Measurements from ENCODE around the gene TRRAP. TPM values are rescaled to one million over a fixed set of nuclear protein-coding genes. Genes with fewer than 3 reads are reported as not detected.

Gene TRRAP
- total and polyA plus RNA-seq, 2 of the 4 experiments (the other 2 are of a cell fraction), result 12.5 to 18.1 TPM

DNA sequence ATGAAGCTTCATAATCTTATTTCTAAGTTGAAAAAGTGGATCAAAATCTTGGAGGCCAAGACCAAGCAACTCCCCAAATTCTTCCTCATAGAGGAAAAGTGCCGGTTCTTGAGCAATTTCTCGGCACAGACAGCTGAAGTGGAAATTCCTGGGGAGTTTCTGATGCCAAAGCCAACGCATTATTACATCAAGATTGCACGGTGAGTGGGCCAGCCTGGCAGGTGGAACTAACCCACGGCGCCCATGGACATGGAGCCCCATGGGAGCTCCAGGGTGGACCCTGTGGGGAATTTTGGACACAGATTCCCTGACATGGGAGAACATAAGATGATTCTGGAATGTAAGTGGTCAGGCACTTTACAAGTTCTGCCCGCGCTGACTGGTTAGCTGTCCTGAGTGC, 125.9 kb downstream of the TRRAP start:
- no TSS peak for BruUV-seq (replicated peaks)
- in situ Hi-C loops (cut with MboI; ENCODE audit: low sequenced_read_pairs) (no loop called here), dilution Hi-C loops (cut with HindIII; ENCODE audit: low sequenced_read_pairs, unreplicated experiment) (no loop called here), intact Hi-C loops (cut with micrococcal nuclease) (no loop called here)
- no peak overlapping the region for H3K18ac ChIP-seq (ENCODE audit: low read depth, low read length)
- H3K9me1 ChIP-seq (ENCODE audit: insufficient read depth, low read length), result peaks cover 3% of the 10 kb centered on the region; the same call in 1 of the 2 replicates
- H2BK5ac ChIP-seq (ENCODE audit: low read depth, low read length, poor library complexity, severe bottlenecking), result no peak overlapping the region
- POLR2A ChIA-PET (ENCODE audit: unreplicated experiment), result no interaction called here
- peaks cover 2 to 11% of the 10 kb centered on the region in 2 experiments; a peak in 3 of 4 replicates for H3K79me1 ChIP-seq (ENCODE audit: low read depth in 1 of 2, low read length in 2 of 2)
- no peak overlapping the region for H3K14ac ChIP-seq (replicated peaks; ENCODE audit: low read depth, low read length)
- H3K4me2 ChIP-seq (ENCODE audit: low read depth, low read length), result no peak overlapping the region
- no peak overlapping the region for H3K9ac ChIP-seq (ENCODE audit: low read depth, low read length)
- 93% methylated on average over 5 of the region's 8 CpGs; no CpG with 5 or more reads in 1 of the 2 experiments for WGBS, 2 experiments (ENCODE audit: extremely low coverage in 2 of 2, insufficient read length in 1 of 2)
- no peak overlapping the region for H2AFZ ChIP-seq (replicated peaks; ENCODE audit: low read length, poor library complexity)
- H3K23ac ChIP-seq (ENCODE audit: low read depth, low read length), result no peak overlapping the region
- no peak for ATAC-seq (ENCODE audit: low read depth)
- no peak overlapping the region for H2AK5ac ChIP-seq (ENCODE audit: low read depth, low read length)
- H2BK20ac ChIP-seq (ENCODE audit: low read depth, low read length), result no peak overlapping the region
- H3K36me3 ChIP-seq (ENCODE audit: control insufficient read depth, insufficient read depth, low read length), result peaks cover 78% of the 10 kb centered on the region
- H4K91ac ChIP-seq (ENCODE audit: insufficient read depth, low read depth, low read length), result no peak overlapping the region
- no peaks in the 10 kb centered on the region for H3K9me3 ChIP-seq (ENCODE audit: control insufficient read depth, insufficient read depth, low read length)
- no peak overlapping the region for H2BK120ac ChIP-seq (ENCODE audit: low read depth, low read length)
- H2AK9ac ChIP-seq (replicated peaks; ENCODE audit: low read depth, low read length, poor library complexity), result no peak overlapping the region
- no peak overlapping the region for H3K4me3 ChIP-seq (ENCODE audit: insufficient read depth, low read depth, low read length)
- H2BK15ac ChIP-seq (ENCODE audit: low read depth, low read length), result no peak overlapping the region
- no peak overlapping the region for H4K8ac ChIP-seq (ENCODE audit: low read depth in 2 of 2, low read length in 2 of 2)
- no peaks in the 10 kb centered on the region for H3K4me1 ChIP-seq (ENCODE audit: control insufficient read depth, insufficient read depth, low read length)
- no peak for TF ChIP-seq BHLHE40 (IDR thresholded peaks at IDR 0.05; ENCODE audit: low read depth, low read length)
- TF ChIP-seq MXI1 (IDR thresholded peaks at IDR 0.05; ENCODE audit: borderline replicate concordance, low read depth, low read length), result no peak
- no peak for TF ChIP-seq FOS (IDR thresholded peaks at IDR 0.05; ENCODE audit: low read depth, low read length)
- TF ChIP-seq MAFK (IDR thresholded peaks at IDR 0.05; ENCODE audit: low read depth, low read length), result no peak
- TF ChIP-seq NFE2L2 (IDR thresholded peaks at IDR 0.05; ENCODE audit: low read depth, low read length), result no peak
- no peak for TF ChIP-seq RCOR1 (IDR thresholded peaks at IDR 0.05; ENCODE audit: insufficient replicate concordance, low read length)
- no peak for TF ChIP-seq RAD21 (IDR thresholded peaks at IDR 0.05; ENCODE audit: low read length)
- TF ChIP-seq, protein P1, sequence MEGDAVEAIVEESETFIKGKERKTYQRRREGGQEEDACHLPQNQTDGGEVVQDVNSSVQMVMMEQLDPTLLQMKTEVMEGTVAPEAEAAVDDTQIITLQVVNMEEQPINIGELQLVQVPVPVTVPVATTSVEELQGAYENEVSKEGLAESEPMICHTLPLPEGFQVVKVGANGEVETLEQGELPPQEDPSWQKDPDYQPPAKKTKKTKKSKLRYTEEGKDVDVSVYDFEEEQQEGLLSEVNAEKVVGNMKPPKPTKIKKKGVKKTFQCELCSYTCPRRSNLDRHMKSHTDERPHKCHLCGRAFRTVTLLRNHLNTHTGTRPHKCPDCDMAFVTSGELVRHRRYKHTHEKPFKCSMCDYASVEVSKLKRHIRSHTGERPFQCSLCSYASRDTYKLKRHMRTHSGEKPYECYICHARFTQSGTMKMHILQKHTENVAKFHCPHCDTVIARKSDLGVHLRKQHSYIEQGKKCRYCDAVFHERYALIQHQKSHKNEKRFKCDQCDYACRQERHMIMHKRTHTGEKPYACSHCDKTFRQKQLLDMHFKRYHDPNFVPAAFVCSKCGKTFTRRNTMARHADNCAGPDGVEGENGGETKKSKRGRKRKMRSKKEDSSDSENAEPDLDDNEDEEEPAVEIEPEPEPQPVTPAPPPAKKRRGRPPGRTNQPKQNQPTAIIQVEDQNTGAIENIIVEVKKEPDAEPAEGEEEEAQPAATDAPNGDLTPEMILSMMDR (conservative IDR thresholded peaks at IDR 0.05; ENCODE audit: low read depth, low read length), result no peak
- TF ChIP-seq, protein P2, sequence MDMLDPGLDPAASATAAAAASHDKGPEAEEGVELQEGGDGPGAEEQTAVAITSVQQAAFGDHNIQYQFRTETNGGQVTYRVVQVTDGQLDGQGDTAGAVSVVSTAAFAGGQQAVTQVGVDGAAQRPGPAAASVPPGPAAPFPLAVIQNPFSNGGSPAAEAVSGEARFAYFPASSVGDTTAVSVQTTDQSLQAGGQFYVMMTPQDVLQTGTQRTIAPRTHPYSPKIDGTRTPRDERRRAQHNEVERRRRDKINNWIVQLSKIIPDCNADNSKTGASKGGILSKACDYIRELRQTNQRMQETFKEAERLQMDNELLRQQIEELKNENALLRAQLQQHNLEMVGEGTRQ (IDR thresholded peaks at IDR 0.05; ENCODE audit: low read depth, low read length), result no peak
- TF ChIP-seq RFX5 (IDR thresholded peaks at IDR 0.05; ENCODE audit: low read depth, low read length), result no peak
- TF ChIP-seq POLR2A (IDR thresholded peaks at IDR 0.05; ENCODE audit: low read depth, low read length), result no peak
- no peak for TF ChIP-seq SMC3 (IDR thresholded peaks at IDR 0.05; ENCODE audit: low read depth, low read length)
- TF ChIP-seq, protein P3, sequence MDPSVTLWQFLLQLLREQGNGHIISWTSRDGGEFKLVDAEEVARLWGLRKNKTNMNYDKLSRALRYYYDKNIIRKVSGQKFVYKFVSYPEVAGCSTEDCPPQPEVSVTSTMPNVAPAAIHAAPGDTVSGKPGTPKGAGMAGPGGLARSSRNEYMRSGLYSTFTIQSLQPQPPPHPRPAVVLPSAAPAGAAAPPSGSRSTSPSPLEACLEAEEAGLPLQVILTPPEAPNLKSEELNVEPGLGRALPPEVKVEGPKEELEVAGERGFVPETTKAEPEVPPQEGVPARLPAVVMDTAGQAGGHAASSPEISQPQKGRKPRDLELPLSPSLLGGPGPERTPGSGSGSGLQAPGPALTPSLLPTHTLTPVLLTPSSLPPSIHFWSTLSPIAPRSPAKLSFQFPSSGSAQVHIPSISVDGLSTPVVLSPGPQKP (IDR thresholded peaks at IDR 0.05; ENCODE audit: borderline replicate concordance, low read depth, low read length), result no peak
- H4K20me1 ChIP-seq (ENCODE audit: insufficient read depth, low read length), result peaks cover 3% of the 10 kb centered on the region; the same call in 1 of the 2 replicates
- no peak overlapping the region for H3K56ac ChIP-seq (ENCODE audit: extremely low read depth, insufficient read depth, low read length)
- H3K27ac ChIP-seq (ENCODE audit: insufficient read depth, low read length), result no peak overlapping the region
- no peak overlapping the region for H3K4ac ChIP-seq (ENCODE audit: low read depth, low read length)
- DNase-seq, result no peak
- H4K5ac ChIP-seq (ENCODE audit: low read depth, low read length), result no peak overlapping the region
- CTCF ChIA-PET, result no interaction called here
- H3K27me3 ChIP-seq (ENCODE audit: control insufficient read depth, insufficient read depth, low read length), result no peaks in the 10 kb centered on the region
